GM21737 (cell line): ENCODE results near the gene PTPRE.

Source experiments
- ATAC-seq: cut with Tn5 transposase; IDR thresholded peaks from one replicate; pipeline ENCODE4 v1.9.1; 2021; ENCODE audit warnings: mild to moderate bottlenecking, moderate library complexity; ENCODE audit not compliant: unreplicated experiment

The PTPRE gene

DNA sequence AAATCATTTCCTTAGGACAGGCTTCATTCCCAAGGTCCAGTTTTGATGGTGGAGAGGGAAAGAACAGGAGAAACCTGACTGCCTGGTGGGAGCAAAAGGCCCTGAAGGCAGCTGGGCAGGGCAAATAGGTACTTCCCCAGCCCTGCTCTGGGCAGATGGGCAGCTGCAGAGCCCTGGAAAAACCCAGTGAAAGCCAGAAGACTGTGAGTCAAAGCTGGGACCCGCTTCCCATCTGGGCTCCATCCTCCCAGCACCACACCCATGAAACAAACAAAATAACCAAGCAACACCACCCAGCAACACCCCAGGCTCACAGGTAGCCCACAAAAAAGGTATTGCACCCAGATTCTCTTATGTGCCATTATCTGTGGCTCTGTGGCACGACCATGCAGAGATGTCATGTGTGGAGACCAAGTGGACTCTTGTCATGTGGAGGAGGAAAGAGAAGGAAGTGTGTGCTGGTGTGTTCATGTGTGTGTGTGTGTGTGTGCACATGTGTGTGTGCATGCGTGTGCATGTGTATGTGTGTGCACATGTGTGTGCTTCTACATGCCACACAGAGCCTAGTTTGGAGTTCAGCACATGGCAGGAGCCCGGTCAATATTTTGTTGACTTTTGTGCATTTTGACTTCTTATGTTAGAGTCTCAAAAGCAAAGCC is 24.0 kb upstream of the PTPRE start:
- ATAC-seq: no peak

- no peak for ATAC-seq
Observed at GRCh38 chr10:127883516-127883915, 23.4 kb upstream of the PTPRE start.

- ATAC-seq: no peak
Observed at GRCh38 chr10:127884501-127884900, 22.4 kb upstream of the PTPRE start.

- no peak for ATAC-seq
Observed at GRCh38 chr10:127886371-127887051, 20.4 kb upstream of the PTPRE start.

DNA sequence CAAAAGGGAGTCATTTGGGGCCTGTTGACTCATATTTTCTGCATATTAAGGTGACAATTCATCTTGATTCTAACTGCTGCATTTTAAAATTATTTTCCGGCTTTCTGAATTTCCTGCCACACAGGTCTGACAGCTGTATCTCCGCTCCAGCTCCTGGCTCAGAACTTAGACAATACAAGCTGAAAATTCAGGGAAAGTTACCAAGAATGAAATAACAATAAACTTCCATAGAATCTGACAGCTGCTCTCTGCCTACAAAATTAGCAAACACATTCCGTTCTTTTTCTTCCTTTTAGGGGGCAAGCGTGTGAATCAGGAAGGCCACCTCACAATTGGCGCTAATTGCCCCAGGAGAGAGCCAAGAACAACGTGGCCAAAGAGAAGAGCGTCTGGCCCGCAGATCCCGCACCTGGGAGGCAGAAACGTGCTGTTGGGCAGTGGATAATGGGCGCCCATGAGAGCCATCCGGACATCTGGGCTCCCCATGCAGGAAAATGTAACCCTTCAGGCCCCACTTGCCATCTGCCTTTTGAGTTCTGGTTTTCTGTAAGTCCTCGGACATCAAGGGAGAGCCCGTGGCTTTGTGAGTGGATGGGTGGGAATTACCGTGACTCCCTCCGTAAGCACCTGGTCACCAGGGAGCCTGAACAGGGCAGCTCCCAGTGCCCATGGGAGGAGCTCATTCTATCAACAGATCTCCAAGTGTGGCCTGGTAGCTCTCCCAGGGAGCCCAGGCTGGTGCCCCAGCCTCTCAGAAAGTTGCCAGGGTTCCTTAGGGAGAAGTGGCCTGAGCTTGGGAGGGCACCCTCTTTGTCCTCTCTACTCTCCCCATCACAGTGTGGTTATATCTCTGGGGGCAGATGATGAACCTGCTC is 19.1 kb upstream of the PTPRE start:
- no peak for ATAC-seq

DNA sequence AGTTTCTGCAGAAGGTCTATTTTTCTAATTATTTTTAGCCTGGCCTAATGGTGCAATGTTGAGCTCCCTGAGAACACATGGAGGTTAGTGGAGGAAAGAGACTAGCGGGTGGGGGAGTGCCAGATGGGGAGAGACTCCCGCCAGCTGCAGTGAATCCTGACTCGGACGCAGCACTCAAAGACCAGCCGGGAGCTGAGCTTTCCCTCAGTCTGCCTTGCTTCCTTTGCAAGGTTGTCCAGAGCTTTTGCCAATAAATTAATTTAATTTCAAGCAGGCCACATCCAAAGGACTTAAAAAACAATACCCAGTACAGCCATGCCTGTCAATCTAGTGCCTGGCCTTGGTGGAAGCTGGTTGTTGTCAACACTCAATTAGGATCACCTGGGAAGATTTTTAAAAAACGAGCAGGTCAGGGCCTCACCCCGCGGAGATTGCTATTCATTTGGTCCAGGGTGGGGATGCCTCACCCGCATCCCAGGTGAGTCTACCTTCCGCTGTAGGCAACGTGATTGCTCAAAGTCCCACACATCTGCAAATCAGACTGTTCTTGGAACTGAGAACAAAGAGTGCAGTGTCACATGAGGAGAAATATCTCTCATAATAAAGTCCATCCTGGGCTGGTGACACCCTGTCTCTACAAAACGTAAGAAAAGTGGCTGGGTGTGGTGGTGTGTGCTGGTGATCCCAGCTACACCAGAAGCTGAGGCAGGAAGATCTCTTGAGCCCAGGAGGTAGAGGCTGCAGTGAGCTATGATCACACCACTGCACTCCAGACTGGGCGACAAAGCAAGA is 18.2 kb upstream of the PTPRE start:
- no peak for ATAC-seq

- no peak for ATAC-seq
Observed at GRCh38 chr10:127889605-127890195, 17.2 kb upstream of the PTPRE start.

DNA sequence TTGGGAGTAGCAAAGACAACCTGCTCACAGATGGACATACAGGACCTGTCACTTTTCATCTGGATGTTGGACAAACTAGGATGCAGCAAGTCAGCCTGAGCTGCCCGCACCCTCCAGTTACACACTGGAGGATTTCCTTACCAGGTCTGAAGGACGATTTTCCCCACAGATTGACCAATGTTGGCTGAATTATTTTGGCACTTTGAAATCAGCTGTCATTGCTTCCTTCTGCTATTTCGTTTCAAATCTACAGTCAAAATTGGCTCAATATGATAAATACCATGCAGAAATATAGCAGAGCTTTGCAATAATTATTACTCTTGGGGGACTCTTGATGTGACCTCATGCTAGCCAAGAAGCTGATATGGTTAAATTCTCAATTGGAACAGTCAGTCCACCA is 16.7 kb upstream of the PTPRE start:
- no peak for ATAC-seq

- no peak for ATAC-seq
Observed at GRCh38 chr10:127890832-127891334, 16.0 kb upstream of the PTPRE start.

DNA sequence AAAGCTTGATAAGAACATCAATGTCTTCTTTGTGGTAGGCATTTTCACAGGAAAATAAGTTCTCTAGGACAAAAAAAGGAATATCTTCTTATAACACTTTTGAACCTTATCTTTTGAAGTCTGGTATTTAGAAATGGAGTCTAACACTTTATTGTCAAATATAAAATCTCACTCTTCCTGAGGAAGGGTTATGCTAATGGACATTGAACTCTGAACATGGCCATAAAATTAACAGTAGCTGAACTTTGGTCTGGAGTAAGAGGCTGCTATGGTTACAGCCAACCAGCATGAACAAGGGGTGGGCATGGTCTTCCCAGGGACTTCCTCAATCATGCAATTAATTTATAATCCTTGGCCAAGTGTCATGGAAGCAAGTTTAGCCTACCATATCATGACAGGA is 14.2 kb upstream of the PTPRE start, which contains the start of gene CLRN3:
CLRN3 (minus strand) TSS at position 199 of the 400 bp plus-strand sequence; CDS start at position 42, 157 bp downstream.
- ATAC-seq: no peak

GRCh38 chr10:127894146-127894545 is 12.8 kb upstream of the PTPRE start:
- no peak for ATAC-seq

DNA sequence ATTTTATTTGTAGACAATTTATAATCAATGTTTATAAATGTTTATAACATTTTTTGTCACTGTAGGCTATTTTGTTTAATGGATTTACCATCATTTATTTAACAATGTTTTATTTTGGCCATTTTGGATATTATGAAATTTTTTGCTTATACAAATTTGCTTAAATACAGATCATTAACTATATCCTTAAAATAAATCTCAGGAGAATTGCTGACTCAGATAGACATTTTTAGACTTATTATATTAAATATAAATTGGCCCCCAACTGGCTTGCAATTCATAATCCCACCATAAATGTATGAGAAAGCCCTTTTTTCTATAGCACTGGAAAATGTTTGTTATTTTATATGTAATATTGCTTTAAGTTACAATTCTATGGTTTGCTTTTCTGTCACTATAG is 10.3 kb upstream of the PTPRE start:
- no peak for ATAC-seq

GRCh38 chr10:127897177-127897576 is 9.7 kb upstream of the PTPRE start:
- ATAC-seq: no peak

GRCh38 chr10:127899766-127900387 is 7.0 kb upstream of the PTPRE start:
- no peak for ATAC-seq

DNA sequence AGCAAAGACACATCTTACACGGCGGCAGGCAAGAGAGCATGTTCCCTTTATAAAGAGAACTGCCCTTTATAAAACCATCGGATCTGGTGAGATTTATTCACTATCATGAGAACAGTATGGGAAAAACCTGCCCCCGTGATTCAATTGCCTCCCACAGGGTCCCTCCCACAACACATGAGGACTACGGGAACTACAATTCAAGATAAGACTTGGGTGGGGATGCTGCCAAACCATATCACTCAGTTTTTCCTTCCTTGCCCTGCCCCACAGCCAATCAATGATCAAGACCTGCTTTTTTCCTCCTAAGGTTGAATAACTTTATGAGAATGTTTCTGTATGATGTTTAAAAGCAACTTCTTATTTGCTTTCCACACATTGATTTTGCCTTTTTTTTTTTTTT is 3.1 kb upstream of the PTPRE start:
- no peak for ATAC-seq

GRCh38 chr10:127904311-127905000 is 2.4 kb upstream of the PTPRE start:
- ATAC-seq: no peak

- ATAC-seq: no peak
Observed at GRCh38 chr10:127905001-127905847, 1.7 kb upstream of the PTPRE start.

- no peak for ATAC-seq
Observed at GRCh38 chr10:127905848-127906261, 1.0 kb upstream of the PTPRE start.
